Breast epithelium (tissue), 3 donors: ENCODE measurements around the gene PRPF39.

Source experiments
- POLR2A ChIP-seq: fragments of 450-650 bp; IDR thresholded peaks from one replicate; pipeline ENCODE4 v1.6.1; 2016; ENCODE audit warnings: antibody characterized with exemption, mild to moderate bottlenecking, moderate library complexity
- POLR2AphosphoS5 ChIP-seq, 3 donors: sonication (generic); formaldehyde crosslinking; IDR thresholded peaks; one replicate each; pipeline ENCODE4 v1.6.1; 2017; ENCODE audit warnings: antibody characterized with exemption in 3 of 3
- TF ChIP-seq, protein P1 (sequence below), 3 donors: fragments of 450-650 bp; IDR thresholded peaks; one replicate each; pipeline ENCODE4 v1.5.1; 2016 to 2017; ENCODE audit warnings: antibody characterized with exemption in 3 of 3, mild to moderate bottlenecking in 3 of 3, moderate library complexity in 3 of 3

DNA sequence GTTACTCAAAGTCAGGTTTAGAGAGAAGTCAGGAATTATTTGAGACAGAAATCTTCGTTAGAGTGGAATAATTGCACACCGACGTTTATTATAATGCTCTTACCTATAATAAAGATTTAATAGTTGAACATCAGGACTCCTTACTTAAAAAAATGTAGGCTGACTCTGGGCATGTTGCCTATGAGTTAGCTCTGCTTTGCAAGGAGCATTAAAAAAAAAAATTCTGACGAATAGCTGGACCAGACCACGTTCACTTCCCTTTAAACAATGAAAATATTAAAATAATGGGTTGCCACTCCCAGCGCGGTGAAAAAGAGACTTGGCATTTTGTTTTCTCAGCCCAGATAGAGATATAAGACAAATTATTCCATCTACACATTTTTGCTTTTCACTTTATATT is 51.2 kb downstream of the PRPF39 start:
- TF ChIP-seq, protein P1, sequence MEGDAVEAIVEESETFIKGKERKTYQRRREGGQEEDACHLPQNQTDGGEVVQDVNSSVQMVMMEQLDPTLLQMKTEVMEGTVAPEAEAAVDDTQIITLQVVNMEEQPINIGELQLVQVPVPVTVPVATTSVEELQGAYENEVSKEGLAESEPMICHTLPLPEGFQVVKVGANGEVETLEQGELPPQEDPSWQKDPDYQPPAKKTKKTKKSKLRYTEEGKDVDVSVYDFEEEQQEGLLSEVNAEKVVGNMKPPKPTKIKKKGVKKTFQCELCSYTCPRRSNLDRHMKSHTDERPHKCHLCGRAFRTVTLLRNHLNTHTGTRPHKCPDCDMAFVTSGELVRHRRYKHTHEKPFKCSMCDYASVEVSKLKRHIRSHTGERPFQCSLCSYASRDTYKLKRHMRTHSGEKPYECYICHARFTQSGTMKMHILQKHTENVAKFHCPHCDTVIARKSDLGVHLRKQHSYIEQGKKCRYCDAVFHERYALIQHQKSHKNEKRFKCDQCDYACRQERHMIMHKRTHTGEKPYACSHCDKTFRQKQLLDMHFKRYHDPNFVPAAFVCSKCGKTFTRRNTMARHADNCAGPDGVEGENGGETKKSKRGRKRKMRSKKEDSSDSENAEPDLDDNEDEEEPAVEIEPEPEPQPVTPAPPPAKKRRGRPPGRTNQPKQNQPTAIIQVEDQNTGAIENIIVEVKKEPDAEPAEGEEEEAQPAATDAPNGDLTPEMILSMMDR (IDR thresholded peaks at IDR 0.05): no peak
- no peak for TF ChIP-seq POLR2A
- no peak for TF ChIP-seq POLR2AphosphoS5 (IDR thresholded peaks at IDR 0.05)
